ENCODE measurements around the gene PLA2G4F.

The PLA2G4F gene

DNA sequence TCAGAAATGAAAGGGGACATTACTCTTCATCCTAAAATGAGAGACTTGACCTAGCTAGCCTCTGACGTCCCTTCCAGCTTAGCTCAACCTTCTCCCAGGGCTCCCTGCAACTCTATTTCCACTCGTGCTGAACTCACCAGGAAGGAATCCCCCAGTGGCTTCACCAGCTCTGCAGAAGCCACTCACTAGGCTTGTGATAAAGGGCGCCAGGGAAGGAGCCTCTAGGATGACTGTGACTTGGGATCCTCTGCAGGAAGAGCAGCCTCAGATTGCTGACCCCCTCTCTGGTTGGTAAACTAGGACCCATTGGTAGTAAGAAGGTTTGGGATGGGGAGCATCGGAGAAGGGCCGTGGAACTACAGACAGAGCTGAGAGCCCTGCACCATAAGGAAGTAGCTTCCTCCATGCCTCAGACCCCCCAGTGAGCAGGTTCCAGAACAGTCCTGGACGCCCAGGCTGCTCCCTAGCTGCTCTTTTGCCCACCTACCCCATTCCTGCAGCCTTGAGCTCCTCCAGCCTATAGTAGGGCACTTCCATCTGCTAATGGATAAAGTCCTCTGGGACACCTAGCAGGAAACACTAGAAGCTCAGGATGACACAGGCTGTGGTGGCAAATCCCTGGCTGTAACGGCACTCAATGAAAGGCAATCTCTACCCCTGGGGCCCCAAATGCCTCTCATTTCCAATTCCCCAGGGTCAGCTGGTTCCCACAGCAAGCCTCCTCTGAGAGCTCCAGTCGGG is 26.0 kb downstream of the PLA2G4F start:
- no peak for DNase-seq

DNA sequence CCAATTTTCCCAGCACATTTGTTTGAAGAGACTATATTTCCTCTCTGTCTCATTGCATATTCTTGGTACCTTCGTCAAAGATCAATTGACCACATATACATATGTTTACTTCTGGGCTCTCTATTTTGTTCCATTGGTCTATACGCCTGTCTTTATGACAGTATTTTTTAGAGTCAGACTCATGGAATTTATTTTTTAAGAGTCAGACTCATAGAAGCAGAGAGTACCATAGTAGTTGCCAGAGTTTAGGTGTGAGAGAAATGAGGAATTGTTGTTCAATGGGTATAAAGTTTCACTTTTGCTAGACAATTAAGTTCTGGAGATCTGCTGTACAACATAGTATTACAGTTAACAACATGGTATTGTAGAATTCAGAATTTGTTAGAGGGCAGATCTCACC is 27.1 kb downstream of the PLA2G4F start:
- DNase-seq: no peak

DNA sequence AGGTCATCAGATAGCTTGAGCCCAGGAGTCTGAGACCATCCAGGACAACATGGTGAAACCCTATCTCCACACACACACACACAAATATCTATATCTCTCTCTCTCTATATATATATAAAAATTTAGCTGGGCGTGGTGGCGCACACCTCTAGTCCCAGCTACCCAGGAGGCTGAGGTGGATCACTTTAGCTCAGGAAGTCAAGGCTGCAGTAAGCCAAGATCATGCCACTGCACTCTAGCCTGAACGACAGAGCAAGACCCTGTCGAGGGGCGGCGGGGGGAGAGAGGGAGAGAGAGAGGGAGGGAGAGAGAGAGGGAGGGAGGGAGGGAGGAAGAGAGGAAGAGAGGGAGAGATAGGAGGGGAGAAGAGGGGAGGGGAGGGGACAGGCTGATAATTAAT is 28.0 kb downstream of the PLA2G4F start:
- DNase-seq: no peak

DNA sequence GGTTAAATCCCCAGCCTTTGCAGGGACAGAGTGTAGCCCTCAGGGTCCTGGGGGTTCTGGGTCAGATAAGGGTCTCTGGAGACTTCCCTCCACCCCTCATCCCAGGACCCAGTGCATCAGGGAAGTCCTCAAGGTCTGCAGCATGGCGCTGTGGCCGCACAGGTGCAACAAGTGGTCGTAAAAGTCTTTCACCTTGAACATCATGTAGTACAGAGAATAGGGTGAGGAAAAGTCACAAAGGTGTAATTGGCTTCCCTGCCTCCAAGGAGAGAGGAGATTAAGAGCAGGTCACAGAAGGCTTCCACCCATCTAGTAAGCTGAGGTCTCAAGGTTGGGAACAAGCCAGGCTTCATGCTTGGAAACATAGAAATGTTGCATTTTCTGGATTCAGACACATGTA is 32.9 kb downstream of the PLA2G4F start:
- no peak for DNase-seq

DNA sequence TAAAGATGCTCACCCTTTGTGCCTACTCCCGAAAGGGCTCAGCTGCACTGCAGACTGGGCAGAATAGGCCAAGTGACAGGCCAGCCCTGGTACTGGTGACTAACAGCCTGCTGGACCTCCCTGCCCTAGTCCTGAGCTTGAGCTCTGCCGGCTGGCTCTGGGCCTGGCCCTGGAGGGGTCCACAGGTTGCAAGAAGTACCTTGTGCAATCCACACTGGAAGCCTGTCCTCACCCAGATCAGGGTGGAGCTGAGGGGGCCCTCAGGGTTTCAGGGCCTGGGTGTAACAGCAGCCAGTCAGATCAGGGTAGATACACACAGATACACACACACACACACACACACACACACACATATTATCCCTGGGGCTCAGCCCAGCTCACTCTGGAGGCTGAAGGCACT is 34.8 kb downstream of the PLA2G4F start:
- no peak for DNase-seq

DNA sequence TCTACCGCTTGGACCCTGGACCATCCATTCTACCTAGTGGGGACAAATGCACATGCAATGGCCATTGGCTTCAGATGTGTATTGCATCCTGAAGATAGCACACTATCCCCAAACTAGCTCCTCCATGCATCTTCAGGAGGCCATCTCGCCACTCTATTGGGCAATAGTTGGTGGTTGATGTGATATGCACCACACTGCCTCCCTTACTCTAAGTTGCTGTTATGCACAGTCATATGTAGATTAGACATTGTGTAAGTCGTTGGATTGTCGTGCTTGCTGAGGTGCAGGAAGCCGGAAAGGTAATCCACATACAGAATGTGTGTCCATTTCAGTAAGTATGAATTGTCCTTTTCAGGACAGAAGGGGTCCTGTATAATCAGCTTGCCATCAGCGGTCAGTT is 35.4 kb downstream of the PLA2G4F start:
- DNase-seq: no peak

DNA sequence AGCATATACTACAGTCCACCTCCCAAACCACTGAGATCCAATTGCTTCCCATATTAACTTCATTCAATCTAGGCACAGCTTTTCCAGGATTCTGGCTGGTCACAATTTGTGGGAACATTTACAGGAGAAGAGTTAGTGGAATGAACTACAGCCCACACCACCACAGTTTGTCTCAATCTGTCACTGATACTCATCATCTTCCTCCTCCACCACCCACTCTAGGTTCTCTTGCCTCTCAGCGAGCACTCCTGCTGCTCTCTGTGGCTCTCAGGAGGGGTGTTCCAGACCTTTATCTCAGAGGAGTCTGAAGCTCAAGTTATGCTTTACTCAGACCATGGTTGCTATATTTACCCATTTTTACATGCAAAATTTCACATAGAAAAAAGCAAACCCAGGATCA is 36.2 kb downstream of the PLA2G4F start:
- no peak for DNase-seq

DNA sequence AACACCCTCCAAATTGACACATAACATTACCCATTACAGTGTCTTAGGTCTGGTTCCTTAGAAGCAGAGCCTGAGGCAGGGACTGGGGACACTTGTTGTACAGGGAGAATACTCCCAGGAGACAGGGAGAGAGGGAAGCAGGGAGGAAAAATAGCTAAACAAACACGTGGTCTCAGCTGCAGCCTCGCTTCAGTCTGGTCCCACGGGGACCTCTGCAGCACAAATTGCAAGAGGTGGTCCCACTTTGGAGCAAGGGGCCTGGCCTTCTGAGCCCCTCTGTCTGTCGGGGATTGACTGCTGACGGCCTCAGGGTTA is 37.0 kb downstream of the PLA2G4F start:
- DNase-seq: no peak

DNA sequence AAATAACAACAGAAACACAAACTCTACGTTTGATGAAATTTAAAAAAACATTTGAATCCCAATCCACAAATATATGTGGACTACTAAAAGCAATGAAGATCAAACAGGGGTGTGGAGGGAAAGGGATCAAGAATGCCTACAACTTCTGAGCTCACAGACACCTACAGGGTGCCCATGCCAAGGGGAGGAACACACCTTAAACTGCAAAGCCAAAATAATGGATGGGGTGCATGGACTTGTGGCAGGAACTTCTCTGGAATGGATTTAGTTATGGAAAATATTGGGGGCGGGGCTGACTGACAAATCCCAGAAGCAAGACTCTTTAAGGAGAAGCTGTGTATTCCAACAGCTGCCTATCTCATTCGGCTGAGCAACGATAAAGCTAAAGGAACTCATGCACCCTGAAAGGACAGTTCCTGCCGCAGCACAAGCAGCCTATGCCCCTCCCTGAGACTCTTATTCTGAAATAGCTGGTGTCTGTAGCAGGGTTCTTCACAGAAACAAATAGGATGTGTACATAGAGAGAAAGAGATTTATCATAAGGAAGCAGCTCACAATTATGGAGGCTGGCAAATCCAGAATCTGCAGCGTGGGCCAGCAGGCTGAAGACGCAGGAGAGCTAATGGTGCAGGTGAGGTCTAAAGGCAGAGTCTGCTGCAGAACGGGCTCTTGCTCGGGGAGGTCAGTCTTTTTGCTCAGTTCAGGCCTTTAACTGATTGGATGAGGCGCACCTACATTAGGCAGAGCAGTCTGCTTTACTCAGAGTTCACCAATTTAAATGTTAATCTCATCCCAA is 37.6 kb downstream of the PLA2G4F start:
- no peak for DNase-seq

DNA sequence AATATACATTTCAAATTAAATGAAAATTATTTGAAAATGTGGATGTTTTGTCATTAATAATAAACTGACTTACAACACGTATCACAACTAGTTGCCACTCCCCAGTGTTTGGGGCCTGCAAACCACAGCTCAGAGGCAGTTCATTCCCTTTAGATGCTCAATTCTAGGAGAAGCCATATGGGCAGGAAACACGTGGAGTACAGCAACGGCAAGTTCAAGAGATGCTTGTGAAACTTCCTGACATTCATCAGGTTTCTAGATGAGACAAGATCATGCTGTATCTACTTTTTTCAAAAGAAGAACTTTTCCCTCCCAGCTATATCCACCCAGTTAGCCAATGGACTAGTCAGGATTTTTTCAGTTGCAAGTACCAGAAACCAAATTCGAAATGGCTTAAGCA is 44.5 kb downstream of the PLA2G4F start:
- no peak for DNase-seq

DNA sequence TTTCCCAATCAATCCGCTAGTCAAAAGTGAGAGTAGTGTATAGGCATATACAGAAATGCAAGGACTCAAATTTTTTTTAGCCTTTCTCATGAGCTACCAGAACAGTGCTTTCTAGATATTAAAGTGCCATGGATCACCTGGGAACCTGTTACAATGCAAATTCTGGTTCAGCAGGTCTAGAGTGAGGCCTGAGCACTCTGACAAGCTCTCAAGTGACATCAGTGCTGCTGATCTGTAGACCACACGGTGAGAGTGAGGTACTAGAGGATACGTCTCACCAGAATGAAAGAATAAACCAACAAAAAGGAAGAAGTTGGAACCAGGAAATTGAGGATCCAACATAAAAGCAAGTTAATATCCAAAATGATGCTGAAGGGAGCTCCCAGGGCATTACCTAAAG is 46.1 kb downstream of the PLA2G4F start:
- DNase-seq: no peak

DNA sequence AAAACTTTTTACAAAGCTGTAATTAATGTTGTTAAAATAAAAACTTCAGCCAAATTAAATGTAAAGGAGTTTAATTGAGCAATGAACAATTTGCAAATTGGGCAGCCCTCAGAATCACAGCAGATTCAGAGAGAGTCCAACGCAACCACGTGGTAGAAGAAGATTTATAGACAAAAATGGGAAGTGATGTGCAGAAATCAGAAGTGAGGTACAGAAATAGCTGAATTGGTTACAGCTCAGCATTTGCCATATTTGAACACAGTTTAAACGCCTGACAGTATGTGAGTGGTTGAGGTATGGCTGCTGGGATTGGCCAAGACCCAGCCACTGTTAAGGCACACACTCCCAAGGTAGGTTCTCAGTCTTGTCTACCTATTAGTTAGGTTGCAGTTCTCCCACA is 47.6 kb downstream of the PLA2G4F start:
- no peak for DNase-seq

DNA sequence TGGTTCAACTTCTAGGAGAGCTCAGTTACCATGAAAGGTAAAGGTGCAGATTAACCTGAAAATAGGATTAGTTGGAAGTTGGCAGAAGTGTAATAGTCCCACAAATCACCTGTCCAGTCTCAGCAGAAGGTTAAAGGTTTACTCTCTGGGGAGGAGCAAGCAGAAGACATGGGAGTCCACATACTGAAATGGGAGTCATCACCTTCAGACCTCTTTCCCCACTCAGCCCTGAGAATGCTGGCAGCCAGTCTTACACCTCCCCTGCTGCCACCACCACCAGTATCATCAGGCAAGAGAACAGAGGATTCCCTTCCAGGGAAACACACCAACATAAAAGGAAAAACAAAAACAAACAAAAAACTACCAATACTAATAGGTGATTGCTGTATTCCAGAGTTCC is 48.2 kb downstream of the PLA2G4F start:
- DNase-seq: no peak

DNA sequence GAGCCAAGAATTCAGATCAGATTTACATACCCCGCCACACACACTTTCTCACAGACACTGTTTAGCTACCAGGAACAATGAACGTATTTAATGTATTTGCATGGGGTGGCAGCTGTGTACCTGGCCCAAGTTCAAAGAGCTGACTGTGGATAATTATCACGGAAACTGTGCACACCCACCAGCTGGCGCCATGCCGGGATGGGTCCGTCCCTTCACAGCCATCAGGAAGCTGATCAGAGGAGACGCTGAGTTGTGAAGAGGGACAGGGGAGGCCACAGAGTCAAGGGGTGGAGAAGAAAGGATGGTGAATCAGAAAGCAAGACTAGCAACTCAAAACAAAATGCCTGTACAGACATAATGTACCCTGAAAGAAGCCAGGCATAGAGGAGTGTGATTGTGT is 49.0 kb downstream of the PLA2G4F start:
- DNase-seq: no peak

DNA sequence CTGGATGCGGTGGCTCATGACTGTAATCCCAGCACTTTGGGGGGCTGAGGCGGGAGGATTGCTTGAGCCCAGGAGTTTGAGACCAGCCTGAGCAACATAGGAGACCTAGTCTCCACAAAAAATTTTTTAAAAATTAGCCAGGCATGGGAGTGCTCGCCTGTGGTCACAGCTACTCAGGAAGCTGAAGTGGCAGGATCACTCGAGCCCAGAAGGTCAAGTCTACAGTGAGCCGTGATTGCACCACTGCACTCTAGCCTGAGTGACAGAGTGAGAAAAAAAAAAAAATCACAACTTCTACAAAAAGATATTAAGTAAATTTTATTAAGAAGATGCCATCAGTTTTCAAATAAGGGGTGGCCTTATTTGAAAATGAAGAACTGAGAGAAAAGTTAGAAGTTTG is 50.1 kb downstream of the PLA2G4F start:
- no peak for DNase-seq

DNA sequence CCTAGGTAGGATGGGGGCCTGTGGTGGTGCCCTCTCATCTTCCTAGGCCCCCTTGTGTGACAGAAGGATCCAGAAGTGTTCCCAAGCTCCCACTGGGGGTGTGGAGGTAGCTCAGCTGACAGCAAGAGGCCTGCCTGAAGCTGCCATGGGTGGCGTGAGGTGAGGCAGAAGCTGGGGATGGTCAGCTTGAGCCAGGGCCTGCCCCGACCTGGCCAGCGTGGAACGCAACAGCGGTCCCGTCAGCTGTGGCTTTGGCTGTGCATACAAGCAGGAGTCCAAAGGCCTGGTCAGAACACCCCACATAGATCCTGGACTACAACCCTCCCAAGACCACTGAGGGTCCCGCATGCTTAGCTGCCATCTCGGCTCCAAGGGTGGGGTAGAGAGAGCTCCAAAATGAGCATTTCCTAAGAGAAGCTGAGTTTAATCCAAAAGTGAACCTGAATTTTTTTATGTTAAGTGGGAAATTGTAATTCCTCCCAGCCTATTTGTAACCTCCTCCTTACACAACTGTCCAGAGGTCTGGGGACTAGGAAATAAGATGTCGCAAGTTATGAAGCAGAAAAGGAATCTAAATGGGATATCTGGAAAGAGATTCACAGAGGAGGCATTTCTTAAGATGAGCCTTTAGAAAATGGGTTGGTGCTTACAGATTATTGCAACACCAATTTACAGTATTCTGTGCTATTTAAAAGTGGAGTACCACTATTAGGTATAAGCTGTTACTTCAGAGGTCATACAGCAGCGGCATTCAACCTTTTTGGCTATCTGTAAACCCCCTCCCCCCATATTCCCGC is 52.1 kb downstream of the PLA2G4F start:
- DNase-seq: no peak

DNA sequence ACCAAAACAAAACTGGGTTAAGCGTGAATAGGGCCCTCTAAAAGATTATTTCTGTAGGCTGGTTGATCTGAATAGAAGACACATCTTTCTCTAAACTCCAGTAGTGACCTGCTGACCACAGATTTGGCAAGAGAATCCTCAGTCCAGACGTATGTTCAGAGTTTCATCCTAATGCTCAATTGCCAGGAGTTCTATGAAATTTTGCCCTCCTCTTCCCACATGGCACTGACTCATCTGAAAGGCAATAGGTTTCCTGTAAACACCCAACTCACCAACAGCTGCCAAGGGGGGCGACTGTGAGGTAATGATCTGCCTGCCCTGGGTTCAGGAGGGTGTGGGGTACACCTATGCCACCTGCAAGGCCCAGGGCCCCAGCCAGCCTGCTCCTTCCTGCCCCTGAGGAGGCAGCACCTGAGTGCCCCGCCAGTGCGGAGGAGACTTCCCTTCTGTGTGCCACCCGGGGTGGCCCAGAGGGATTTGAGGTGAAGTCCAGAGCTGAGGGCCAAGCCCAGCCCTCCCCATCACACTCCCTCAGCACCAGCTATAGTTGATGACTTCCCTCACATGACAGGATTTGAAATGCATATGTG is 53.7 kb downstream of the PLA2G4F start:
- DNase-seq: no peak

DNA sequence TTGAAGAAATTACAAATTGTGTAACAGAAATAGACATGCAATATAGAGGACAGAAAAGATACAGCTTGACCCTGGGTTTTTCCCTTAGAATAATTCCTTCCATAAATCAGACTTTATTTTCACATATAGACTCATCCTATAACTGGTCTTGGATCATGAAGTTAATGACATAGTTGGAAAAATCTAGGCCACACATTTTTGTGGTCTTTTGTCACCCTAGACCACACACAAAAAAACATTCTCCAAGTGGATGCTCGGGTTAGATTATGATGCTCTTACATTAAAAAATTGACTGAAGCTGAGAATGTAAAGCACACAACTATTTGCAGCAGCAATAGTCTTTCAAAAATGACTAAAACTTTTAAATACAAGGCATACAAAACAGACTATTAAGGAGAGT is 54.6 kb downstream of the PLA2G4F start:
- DNase-seq: no peak

DNA sequence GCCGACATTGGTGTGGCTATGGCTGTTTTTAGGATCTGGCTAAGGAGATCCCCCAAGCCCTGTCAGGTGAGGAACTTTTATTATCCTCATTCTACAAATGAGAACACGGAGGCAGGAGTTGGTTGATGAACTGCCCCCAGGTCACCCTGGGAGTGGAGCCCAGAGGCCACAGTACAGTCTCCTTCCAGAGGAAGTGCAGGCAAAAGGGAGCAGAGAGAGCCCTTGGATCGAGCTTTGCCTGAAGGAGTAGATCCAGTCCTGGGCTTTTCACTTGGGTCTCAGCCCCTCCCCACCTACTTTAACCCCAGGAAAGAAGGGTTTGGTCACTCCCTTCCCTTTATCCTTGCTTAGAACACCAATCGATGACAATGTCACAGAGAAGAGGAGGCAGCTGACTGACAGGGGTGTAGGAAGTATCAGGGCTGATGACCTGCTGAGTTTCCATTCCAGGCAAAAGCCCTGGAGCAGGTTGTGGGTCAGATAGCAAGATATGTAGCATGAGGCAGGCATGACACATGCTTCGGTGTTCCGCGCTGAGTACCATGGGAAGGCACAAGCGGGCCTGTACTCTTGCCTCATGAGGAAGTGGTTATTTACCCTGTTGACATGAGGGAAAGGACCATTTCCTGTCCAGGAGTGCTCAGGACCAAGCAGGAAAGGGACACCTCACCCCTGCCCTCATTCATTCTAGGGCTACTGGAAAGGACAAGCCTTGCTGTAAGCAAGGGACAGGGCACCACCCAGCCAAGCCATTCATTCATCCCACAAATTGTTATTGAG is 56.2 kb downstream of the PLA2G4F start:
- no peak for DNase-seq

DNA sequence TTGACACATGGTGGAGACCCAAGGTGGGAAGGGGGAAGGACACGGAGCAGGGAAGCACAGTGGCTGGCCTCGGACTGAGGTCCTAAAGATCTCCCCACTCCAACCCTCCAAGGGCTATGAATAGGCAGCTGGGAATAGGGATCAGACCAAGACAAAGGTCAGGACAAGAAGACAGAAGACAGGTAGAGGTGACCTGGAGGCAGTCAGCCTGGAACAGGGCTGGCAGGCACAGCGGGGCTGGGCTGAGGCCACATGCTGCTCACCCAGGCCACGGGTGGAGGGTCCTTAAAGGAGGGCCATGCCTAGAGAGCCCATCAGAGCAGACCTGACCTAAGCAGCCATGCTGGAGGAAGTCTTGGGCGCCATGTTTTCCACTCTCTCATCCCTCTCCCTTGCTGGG is 59.4 kb downstream of the PLA2G4F start:
- DNase-seq: no peak

DNA sequence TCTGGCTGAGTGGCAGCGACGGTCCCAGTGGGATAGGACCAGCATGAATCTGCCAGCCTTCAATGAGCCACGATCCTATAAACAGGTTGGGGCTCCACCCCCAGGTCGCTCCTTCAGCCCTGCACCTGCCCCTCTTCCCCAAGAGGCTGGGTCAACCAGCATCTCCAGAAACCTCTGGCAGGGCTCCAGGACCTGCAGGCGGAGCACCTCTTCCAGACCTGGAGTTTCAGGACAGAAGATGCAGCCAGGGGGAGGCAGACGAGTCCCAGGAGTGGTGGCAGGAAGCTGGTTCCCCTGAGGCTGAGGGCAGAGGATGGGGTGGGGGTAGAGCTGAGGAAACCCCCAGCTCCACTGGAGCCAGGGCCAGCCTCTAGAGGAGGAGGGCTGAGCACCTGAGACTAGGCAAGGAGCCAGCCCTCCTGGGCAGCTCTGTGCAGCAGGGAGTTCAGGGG is 61.9 kb downstream of the PLA2G4F start, which contains the start of gene PLA2G4D:
TSS of gene PLA2G4D (minus strand) at position 51 of the 452 bp plus-strand sequence. CDS start 103 bp downstream, outside the sequence.
- no peak for DNase-seq

DNA sequence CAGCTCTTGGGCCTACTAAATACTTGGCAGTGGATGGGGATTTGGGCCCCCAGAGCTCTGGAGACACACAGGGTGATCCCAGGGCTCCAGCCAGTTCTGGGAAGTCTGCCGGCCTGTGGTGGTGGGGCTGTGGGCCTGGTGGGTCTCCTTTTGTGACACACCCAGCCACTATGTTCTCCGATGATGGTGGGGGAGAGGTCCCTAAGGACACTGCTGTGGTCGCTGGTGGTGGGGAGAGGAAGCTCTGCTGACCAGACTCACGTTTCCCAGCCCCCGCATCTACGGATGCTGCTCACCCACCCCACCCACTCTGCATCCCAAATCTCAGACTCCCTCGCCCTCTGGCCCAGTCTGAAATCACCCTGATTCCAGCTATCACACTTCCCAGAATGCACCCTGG is 62.5 kb downstream of the PLA2G4F start:
- DNase-seq: no peak

Measured in activated effector memory CD4-positive, alpha-beta T cell treated with Interleukin-2 at 50 U/mL for 16 hours (primary cell).